CD4-positive, alpha-beta T cell treated with Interleukin-6 at 100 ng/mL for 8 hours (primary cell): ENCODE results near the gene FER.
"Not testable (repeated sequence)": the region's sequence is repeated elsewhere in the genome, so short reads cannot be mapped to it uniquely, and the experiment has no call there.

Source experiments
- DNase-seq: peaks from one replicate; pipeline ENCODE4 v3.0.0-alpha.2; 2020; ENCODE audit warnings: mixed read lengths, low spot score

The FER gene

GRCh38 chr5:108798513-108799265, 51.0 kb downstream of the FER start:
- DNase-seq, result no peak

GRCh38 chr5:108801301-108801700, 53.6 kb downstream of the FER start:
- no peak for DNase-seq

- DNase-seq, result no peak
Measured at GRCh38 chr5:108801776-108802175, 54.1 kb downstream of the FER start.

GRCh38 chr5:108810717-108811116, 63.0 kb downstream of the FER start:
- DNase-seq, result no peak

GRCh38 chr5:108813673-108814072, 66.0 kb downstream of the FER start:
- DNase-seq, result no peak

- DNase-seq, result no peak
Measured at GRCh38 chr5:108814551-108814950, 66.9 kb downstream of the FER start.

- DNase-seq, result no peak
Measured at GRCh38 chr5:108818613-108819272, 71.0 kb downstream of the FER start.

- no peak for DNase-seq
Measured at GRCh38 chr5:108820983-108821382, 73.3 kb downstream of the FER start.

- DNase-seq, result no peak
Measured at GRCh38 chr5:108822211-108822947, 74.7 kb downstream of the FER start.

GRCh38 chr5:108827131-108827530, 79.4 kb downstream of the FER start:
- DNase-seq, result no peak

GRCh38 chr5:108830705-108831276, 83.1 kb downstream of the FER start:
- DNase-seq, result no peak

- DNase-seq, result no peak
Measured at GRCh38 chr5:108836492-108836891, 88.8 kb downstream of the FER start.

- not testable (repeated sequence) for DNase-seq
Measured at GRCh38 chr5:108842260-108842941, 94.7 kb downstream of the FER start.

GRCh38 chr5:108851129-108851528, 103.4 kb downstream of the FER start:
- DNase-seq, result not testable (repeated sequence)

- no peak for DNase-seq
Measured at GRCh38 chr5:108857905-108858304, 110.2 kb downstream of the FER start.

- DNase-seq, result no peak
Measured at GRCh38 chr5:108858959-108859358, 111.3 kb downstream of the FER start.

GRCh38 chr5:108862211-108862610, 114.5 kb downstream of the FER start:
- no peak for DNase-seq

- not testable (repeated sequence) for DNase-seq
Measured at GRCh38 chr5:108866097-108866496, 118.4 kb downstream of the FER start.

GRCh38 chr5:108867656-108868055, 120.0 kb downstream of the FER start:
- no peak for DNase-seq

GRCh38 chr5:108869066-108869465, 121.4 kb downstream of the FER start:
- DNase-seq, result no peak

GRCh38 chr5:108876451-108876850, 128.8 kb downstream of the FER start:
- no peak for DNase-seq

- no peak for DNase-seq
Measured at GRCh38 chr5:108878756-108879155, 131.1 kb downstream of the FER start.
